ENCODE results near the gene NHERF2. TPM values are rescaled to one million over a fixed set of nuclear protein-coding genes. Genes with fewer than 3 reads are reported as not detected.

NHERF2 gene
- total and polyA plus RNA-seq, 2 experiments from 2014 or later: 12.0 to 16.5 TPM

DNA sequence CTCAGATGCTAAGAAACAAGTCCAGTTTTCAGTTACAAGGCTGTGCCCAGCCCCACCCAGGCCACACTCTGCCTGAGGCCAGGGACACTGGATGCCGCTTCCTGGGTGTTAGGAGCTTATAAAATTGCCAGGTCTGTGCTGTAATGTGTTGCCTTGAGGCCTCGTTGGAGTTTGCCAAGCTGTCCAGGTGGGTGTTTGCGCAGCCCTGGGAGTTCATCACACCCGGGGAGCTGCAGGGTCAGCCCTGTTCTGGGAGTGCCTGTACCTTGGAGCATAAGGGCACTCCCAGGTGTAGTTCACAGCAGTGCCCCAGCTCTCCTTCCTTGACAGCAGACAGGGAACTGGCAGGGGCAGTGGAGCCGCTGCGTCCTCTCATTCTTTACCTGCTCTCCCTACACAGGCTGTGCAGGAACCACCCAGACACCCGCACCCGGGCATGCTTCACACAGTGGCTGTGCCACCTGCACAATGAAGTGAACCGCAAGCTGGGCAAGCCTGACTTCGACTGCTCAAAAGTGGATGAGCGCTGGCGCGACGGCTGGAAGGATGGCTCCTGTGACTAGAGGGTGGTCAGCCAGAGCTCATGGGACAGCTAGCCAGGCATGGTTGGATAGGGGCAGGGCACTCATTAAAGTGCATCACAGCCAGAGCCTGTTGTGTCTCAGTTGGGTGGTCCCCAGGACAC, 41.1 kb upstream of the NHERF2 start:
- H3K36me3 Mint-ChIP-seq (ENCODE audit: low read depth): peaks cover 17% of the 10 kb centered on the region
- no peaks in the 10 kb centered on the region for H3K9me3 Mint-ChIP-seq
- peaks cover 4% of the 10 kb centered on the region; the same call in 1 of the 2 replicates for H3K79me2 ChIP-seq (replicated peaks; ENCODE audit: insufficient read depth)
- H3F3A ChIP-seq (replicated peaks; ENCODE audit: low read depth): peaks cover 35% of the 10 kb centered on the region
- peak overlapping the region; percentile 95 for H3K4me3 ChIP-seq
- DNase-seq (ENCODE audit: low spot score): no peak
- no peak overlapping the region for H3K27ac ChIP-seq (ENCODE audit: low read depth)
- TF ChIP-seq, protein P1, sequence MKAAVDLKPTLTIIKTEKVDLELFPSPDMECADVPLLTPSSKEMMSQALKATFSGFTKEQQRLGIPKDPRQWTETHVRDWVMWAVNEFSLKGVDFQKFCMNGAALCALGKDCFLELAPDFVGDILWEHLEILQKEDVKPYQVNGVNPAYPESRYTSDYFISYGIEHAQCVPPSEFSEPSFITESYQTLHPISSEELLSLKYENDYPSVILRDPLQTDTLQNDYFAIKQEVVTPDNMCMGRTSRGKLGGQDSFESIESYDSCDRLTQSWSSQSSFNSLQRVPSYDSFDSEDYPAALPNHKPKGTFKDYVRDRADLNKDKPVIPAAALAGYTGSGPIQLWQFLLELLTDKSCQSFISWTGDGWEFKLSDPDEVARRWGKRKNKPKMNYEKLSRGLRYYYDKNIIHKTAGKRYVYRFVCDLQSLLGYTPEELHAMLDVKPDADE (IDR thresholded peaks at IDR 0.05): no peak
- TF ChIP-seq JUNB (IDR thresholded peaks at IDR 0.05; ENCODE audit: unreplicated experiment) (no peak), POLR2AphosphoS5 (IDR thresholded peaks at IDR 0.05; ENCODE audit: low read depth) (no peak), NANOG (IDR thresholded peaks at IDR 0.05; ENCODE audit: borderline replicate concordance) (no peak), EZH2 (IDR thresholded peaks at IDR 0.05; ENCODE audit: low read depth, unreplicated experiment) (no peak), REST (IDR thresholded peaks at IDR 0.05; ENCODE audit: unreplicated experiment) (no peak), ZNF462 (CRISPR knock-in tag; IDR thresholded peaks at IDR 0.05) (no peak), CREB1 (CRISPR knock-in tag; IDR thresholded peaks at IDR 0.05; ENCODE audit: low read depth) (no peak), ZNF331 (CRISPR knock-in tag; IDR thresholded peaks at IDR 0.05; ENCODE audit: low read depth) (no peak), STAT1 (IDR thresholded peaks at IDR 0.05; ENCODE audit: unreplicated experiment) (no peak), ZNF114 (CRISPR knock-in tag; IDR thresholded peaks at IDR 0.05) (no peak), EZH2phosphoT487 (IDR thresholded peaks at IDR 0.05; ENCODE audit: unreplicated experiment) (no peak)
- TF ChIP-seq, protein P2, sequence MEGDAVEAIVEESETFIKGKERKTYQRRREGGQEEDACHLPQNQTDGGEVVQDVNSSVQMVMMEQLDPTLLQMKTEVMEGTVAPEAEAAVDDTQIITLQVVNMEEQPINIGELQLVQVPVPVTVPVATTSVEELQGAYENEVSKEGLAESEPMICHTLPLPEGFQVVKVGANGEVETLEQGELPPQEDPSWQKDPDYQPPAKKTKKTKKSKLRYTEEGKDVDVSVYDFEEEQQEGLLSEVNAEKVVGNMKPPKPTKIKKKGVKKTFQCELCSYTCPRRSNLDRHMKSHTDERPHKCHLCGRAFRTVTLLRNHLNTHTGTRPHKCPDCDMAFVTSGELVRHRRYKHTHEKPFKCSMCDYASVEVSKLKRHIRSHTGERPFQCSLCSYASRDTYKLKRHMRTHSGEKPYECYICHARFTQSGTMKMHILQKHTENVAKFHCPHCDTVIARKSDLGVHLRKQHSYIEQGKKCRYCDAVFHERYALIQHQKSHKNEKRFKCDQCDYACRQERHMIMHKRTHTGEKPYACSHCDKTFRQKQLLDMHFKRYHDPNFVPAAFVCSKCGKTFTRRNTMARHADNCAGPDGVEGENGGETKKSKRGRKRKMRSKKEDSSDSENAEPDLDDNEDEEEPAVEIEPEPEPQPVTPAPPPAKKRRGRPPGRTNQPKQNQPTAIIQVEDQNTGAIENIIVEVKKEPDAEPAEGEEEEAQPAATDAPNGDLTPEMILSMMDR (conservative IDR thresholded peaks at IDR 0.05; ENCODE audit: low read depth in 2 of 2): no peak
- H3K27me3 ChIP-seq (ENCODE audit: insufficient read depth): peaks cover 48% of the 10 kb centered on the region
- H2AFZ ChIP-seq: no peak overlapping the region
- H3K4me3 Mint-ChIP-seq: peak overlapping the region; percentile 92
- H3K27ac Mint-ChIP-seq: no peak overlapping the region
- no peaks in the 10 kb centered on the region; the same call in 1 of the 2 replicates for H4K20me1 ChIP-seq (replicated peaks; ENCODE audit: insufficient read depth)
- ATAC-seq: no peak
- peaks cover 27% of the 10 kb centered on the region for H3K4me1 Mint-ChIP-seq
- no peaks in the 10 kb centered on the region for H3K36me3 ChIP-seq (ENCODE audit: insufficient read depth)
- peaks cover 63% of the 10 kb centered on the region for H3K27me3 Mint-ChIP-seq (ENCODE audit: insufficient read depth, low read depth, poor library complexity)
- H3K4me2 ChIP-seq: peak overlapping the region; percentile 96
- H3K4me1 ChIP-seq (ENCODE audit: insufficient read depth): peaks cover 20% of the 10 kb centered on the region; the same call in 1 of the 2 replicates
- H3K9me2 ChIP-seq (ENCODE audit: insufficient read depth): no peaks in the 10 kb centered on the region
